Chondrocyte (in vitro differentiated cells): ENCODE results near the gene PRKAR2B. TPM values are rescaled to one million over a fixed set of nuclear protein-coding genes. Genes with fewer than 3 reads are reported as not detected.
A peak's percentile ranks its signal among the peaks of the same experiment; 100 is the strongest.

Experiments
- DNase-seq: peaks from one replicate; pipeline ENCODE4 v3.0.0; 2021; ENCODE audit warnings: mixed read lengths, low spot score
- H3K27ac Mint-ChIP-seq: one replicate; pipeline ENCODE4 v1.8.0; 2021; ENCODE audit warnings: mild to moderate bottlenecking, moderate library complexity, mixed read lengths; ENCODE audit not compliant: unreplicated experiment
- H3K27me3 Mint-ChIP-seq: 2 replicates; pipeline ENCODE4 v1.8.0; 2021; ENCODE audit warnings: low read depth, mixed read lengths
- H3K36me3 Mint-ChIP-seq: 2 replicates; pipeline ENCODE4 v1.8.0; 2021; ENCODE audit warnings: low read depth, mixed read lengths
- H3K4me1 Mint-ChIP-seq: 2 replicates; pipeline ENCODE4 v1.8.0; 2021; ENCODE audit warnings: low read depth, mild to moderate bottlenecking, mixed read lengths
- H3K4me3 Mint-ChIP-seq: one replicate; pipeline ENCODE4 v1.8.0; 2021; ENCODE audit warnings: mild to moderate bottlenecking, moderate library complexity, mixed read lengths; ENCODE audit not compliant: unreplicated experiment
- H3K9me3 Mint-ChIP-seq: 2 replicates; pipeline ENCODE4 v1.8.0; 2021; ENCODE audit warnings: low read depth, mixed read lengths
- total RNA-seq: library from RNA; stranded (reverse); gene quantifications from 3 replicates; pipeline ENCODE4 v1.2.1, GENCODE V29; 2021
- TF ChIP-seq, protein P1 (sequence below): fragments of 200-600 bp; sonication (generic); IDR thresholded peaks from 2 replicates; pipeline ENCODE4 v1.5.0; 2021; ENCODE audit warnings: antibody characterized with exemption, mild to moderate bottlenecking, moderate library complexity

The PRKAR2B gene
- total RNA-seq, 1 donor from 2014 or later = 0.87 TPM

DNA sequence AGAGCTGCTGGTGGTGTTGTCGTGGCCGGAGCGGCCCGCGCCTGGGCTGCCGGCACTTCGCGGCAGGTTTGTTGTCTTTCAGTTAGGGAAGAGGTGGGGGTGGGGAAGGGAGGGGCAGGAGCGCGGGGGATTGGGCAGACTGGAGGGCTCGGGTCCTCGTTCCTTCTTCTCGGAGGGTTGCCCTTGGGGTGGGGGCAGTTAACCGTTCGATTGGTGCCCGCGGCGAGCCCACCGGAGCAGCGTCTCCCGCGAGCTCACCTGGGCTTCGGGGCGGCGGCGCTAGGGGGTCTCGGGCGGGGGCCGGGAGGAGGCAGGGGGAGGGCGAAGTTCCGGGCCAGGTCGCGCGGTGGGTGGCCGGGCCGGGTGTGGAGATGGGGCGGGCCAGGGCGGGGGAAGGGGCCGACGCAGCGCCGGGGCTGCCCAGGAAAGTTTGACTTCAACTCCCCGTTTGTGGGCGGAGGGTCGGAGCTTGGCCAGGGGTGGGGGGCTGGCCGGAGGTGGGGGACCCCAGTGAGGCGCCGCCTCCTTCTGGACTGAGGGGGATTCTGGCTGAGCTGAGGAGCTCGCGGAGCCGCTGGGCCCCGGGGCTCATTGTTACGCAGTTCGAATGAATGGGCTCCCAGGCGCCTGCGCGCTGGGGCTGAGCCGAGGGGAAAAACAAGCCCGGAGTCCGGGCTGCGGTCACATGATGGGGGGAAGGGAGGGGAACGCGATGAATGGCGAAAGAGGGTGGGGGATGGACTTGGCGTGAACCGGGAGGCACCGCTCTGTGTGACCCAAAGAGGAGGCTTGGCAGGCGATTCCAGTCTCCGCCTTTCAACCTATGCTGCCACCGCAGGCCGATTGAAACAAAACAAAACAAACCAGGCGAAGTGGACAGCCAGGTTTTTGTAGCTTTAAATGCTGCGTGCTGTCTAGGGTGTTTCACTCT, 124.9 kb downstream of the PRKAR2B start:
- Mint-ChIP-seq H3K36me3 (peaks cover 2% of the 10 kb centered on the region), H3K27ac (peak overlapping the region; percentile 100), H3K4me3 (peak overlapping the region; percentile 99), H3K27me3 (no peaks in the 10 kb centered on the region), H3K4me1 (peaks cover 43% of the 10 kb centered on the region), H3K9me3 (no peaks in the 10 kb centered on the region)
- peak; percentile 98 for DNase-seq
- TF ChIP-seq, protein P1, sequence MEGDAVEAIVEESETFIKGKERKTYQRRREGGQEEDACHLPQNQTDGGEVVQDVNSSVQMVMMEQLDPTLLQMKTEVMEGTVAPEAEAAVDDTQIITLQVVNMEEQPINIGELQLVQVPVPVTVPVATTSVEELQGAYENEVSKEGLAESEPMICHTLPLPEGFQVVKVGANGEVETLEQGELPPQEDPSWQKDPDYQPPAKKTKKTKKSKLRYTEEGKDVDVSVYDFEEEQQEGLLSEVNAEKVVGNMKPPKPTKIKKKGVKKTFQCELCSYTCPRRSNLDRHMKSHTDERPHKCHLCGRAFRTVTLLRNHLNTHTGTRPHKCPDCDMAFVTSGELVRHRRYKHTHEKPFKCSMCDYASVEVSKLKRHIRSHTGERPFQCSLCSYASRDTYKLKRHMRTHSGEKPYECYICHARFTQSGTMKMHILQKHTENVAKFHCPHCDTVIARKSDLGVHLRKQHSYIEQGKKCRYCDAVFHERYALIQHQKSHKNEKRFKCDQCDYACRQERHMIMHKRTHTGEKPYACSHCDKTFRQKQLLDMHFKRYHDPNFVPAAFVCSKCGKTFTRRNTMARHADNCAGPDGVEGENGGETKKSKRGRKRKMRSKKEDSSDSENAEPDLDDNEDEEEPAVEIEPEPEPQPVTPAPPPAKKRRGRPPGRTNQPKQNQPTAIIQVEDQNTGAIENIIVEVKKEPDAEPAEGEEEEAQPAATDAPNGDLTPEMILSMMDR = peak; percentile 22

DNA sequence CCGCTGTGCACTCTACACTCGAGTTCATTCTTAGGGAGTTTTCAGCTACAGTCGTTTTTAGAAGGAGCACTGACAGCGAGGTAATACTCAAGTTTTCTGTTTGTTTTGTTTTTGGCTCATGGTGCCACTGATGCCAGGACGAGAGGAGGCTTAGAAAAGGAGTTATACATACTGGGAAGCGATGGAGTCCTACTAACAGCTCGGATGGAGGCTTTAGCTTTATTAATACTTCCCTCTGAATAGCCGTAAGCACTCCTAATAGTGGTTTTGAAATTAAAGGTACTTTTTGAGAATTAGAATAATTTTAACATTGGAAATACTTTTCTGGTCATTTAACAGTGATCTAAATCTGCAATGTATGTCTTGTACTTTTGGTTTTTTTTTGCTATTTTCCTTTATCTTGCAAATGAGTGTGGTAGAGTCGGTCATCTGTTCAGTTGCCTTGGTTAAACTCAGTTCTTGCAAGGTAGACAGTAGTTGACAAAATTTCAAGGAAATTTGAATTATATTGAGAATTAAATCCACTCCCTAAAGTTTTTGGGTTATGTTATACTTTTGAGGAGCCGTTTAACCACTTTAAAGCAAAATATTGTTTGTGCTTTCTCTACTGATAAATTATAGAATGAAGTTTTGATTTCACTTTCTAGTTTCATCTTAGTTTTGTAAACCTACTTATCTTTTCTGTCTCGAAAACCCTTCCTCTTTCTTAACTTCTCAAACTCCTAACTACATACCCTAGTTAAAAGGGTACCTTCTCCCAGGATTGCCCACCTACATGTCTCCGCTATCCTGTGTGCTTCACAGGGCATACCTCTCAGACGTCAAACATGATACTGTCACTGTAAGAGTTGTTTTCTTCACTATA, 125.8 kb downstream of the PRKAR2B start:
- H3K4me1 Mint-ChIP-seq = peaks cover 45% of the 10 kb centered on the region
- no peaks in the 10 kb centered on the region for H3K27me3 Mint-ChIP-seq
- DNase-seq = no peak
- no peaks in the 10 kb centered on the region for H3K9me3 Mint-ChIP-seq
- H3K27ac Mint-ChIP-seq = peak overlapping the region; percentile 100
- H3K36me3 Mint-ChIP-seq = peaks cover 2% of the 10 kb centered on the region
- TF ChIP-seq, protein P1 = no peak
- H3K4me3 Mint-ChIP-seq = peak overlapping the region; percentile 99

DNA sequence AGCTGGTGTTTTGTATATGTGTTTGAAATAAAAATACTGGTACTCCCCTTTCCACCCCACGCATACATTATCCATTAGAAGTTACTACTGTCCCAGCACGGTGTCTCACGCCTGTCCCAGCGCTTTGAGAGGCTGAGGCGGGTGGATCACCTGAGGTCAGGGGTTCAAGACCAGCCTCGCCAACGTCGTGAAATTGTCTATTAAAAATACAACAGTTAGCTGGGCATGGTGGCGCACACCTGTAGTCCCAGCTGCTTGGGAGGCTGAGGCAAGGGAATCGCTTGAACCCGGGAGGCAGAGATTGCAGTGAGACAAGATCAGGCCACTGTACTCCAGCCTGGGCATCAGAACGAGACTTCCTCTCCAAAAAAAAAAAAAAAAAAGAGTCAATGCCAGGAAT, 127.0 kb downstream of the PRKAR2B start:
- peaks cover 2% of the 10 kb centered on the region for H3K36me3 Mint-ChIP-seq
- DNase-seq = no peak
- H3K9me3 Mint-ChIP-seq = no peaks in the 10 kb centered on the region
- H3K27ac Mint-ChIP-seq = no peak overlapping the region
- TF ChIP-seq, protein P1 = no peak
- no peaks in the 10 kb centered on the region for H3K27me3 Mint-ChIP-seq
- no peak overlapping the region for H3K4me3 Mint-ChIP-seq
- H3K4me1 Mint-ChIP-seq = peaks cover 43% of the 10 kb centered on the region

DNA sequence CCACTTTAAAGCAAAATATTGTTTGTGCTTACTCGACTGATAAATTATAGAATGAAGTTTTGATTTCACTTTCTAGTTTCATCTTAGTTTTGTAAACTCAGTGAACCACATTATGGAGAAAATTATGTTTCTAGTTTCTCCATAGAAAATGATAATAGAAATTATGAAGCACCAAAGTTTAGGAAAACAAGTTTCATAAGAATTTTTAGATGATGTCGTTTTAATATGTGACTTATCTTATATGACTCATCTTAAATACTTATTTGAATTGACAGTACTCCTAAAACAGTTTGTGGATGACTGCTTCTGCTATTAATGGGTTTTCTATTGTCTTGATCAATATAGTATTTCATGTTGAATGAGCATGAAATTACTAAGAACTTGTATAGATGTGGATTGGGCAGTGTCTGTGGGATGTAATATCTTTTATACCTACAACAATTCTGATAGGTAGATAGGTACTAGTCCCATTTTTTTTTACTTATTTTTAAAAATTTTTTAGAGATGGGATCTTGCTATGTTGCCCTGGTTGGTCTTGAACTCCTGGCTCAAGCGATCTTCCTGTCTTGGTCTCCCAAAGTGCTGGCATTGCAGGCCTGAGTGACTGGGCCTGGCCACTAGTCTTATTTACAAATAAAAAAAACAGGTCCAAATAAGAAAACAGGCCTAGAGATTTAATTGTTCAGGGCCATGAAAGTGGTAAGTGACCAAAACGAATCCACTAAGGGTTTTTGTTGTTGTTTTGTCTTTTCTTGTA, 127.9 kb downstream of the PRKAR2B start:
- peaks cover 2% of the 10 kb centered on the region for H3K36me3 Mint-ChIP-seq
- DNase-seq = no peak
- no peak overlapping the region for H3K4me3 Mint-ChIP-seq
- peaks cover 38% of the 10 kb centered on the region for H3K4me1 Mint-ChIP-seq
- TF ChIP-seq, protein P1 = no peak
- H3K27me3 Mint-ChIP-seq = no peaks in the 10 kb centered on the region
- H3K9me3 Mint-ChIP-seq = no peaks in the 10 kb centered on the region
- no peak overlapping the region for H3K27ac Mint-ChIP-seq
